ENCODE results near the gene CTNNA3.

The CTNNA3 gene

DNA sequence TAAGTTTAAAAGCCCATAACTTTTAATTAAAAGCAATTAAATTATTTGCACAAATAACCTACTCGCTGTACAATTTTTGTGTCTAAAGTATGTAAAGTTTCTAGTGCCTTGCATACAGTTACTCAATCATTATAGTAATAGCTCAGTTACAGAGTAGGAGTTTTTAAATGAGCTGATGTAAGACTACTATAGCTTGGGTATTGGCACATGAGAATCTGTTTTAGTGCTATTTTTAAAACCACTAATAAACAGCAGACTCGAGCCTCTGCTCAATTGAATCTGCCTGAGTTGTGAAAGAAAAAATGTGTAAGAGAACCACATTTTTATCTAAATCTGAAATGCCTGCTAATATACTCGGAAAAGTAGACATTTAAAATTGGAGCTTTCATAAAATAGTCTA lies 31.1 kb downstream of the CTNNA3 start:
- peak; percentile 36 to 60 for DNase-seq

DNA sequence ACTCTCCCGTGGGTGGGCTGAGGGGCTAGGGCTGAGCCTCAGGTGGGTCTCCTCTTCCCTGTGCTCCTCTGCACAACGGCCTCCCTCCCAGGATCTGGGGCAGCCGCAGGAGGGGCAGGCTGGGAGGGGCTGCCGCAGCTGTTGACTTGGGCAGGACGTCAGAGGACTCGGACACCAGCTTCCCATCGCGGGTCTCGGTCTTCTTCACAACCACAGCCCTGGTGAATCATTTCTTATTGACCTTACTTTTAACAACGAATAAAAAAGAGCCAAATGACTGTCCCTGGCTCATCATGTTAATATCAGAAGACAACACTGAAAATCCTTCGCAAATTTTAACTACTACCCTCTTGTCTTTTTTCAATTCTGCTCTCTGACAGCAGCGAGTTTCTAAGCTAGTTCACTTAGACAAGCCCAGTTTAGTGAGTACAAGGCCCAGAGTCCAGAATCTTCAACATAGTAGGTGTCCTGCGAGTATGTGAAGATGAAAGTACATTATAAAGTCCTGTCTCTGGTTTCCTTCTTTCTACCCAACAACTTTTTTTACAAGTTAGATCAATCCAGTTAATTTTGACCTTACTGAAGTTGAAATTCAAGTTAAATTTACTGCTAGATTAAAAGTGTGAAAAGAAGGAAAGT lies 32.4 kb downstream of the CTNNA3 start:
- no peak for DNase-seq

DNA sequence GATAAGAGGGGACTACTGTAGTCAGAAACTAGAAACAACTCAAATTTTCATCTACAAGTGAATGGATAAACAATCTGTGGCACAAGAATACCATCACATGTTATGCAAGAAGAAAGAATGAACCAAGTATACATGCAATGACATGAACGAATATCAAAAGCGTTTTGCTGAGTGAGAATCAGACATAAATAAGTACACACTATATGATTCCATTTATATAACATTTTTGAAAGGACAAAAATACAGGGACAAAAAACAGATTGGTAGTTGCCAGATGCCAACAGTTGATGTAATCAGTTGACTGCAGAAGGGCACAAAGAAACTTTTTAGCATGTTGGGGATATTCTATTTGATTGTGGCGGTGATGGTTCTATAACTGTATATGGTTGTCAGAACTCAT lies 33.6 kb downstream of the CTNNA3 start:
- DNase-seq = no peak

- DNase-seq = no peak
These were observed 36.5 kb downstream of the CTNNA3 start for GRCh38 chr10:67659497-67659896.

DNA sequence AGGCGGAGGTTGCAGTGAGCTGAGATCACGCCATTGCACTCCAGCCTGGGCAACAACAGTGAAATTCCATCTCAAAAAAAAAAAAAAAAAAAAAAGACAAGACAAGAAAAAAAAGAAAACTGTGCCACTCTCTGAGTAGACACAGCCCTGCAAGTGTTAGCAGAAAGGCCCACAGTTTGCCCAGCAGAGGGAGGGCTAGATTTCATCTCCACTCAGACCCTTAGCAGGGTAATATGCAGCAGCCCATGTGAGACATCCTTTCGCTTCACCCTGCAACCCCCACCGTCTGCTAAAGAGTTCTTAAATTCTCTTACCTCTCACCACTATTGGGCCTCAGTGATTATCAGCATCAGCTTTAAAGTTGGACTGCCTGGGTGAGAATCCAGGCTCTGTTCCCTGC lies 38.2 kb downstream of the CTNNA3 start:
- no peak for DNase-seq

DNA sequence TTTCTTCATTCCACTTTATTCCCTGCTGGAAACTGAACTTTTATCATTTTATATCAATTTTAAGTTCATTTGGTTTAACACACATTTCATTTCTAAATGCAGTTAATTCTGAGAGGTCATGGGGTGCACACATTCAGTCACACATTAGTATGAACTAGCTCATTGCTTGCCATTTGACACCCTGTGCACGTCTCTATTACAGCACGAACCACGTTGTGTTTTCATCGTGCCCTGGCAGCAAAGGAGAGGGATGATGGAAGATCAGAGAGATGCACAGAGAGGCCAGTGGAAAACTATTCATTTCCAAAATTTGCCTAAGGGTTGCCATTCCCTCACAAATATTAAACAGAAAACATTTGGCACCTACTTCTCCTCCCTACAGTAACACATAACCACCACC lies 45.4 kb downstream of the CTNNA3 start:
- DNase-seq = no peak

DNA sequence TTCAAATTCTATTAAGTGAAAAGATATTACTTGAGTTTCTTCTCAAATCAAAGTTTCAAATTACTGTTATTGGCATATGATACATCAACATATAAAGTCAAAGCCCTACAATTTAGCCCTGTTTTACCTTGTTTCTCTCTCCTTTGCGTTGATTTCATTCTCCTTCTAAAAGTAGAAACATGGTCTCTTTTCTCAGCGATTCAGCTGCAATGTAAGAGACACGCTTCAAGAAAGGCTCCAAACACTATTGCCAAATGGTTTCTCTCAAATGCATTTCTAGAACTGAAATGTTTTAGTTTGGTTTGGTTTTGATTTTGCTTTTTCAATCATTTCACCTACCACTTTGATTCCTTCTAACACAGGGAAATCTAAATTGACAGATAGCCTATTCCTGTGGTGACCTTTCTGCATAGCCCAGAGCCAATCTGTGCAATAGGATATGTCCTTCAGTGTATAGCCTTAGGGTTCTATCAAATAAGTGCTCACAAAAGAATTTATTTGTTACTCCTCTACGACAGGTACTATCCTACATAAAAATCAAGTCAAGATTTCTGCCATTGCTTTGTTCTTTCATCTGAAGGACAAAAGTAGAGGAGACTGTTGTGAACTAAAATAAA lies 47.3 kb downstream of the CTNNA3 start:
- DNase-seq = no peak

DNA sequence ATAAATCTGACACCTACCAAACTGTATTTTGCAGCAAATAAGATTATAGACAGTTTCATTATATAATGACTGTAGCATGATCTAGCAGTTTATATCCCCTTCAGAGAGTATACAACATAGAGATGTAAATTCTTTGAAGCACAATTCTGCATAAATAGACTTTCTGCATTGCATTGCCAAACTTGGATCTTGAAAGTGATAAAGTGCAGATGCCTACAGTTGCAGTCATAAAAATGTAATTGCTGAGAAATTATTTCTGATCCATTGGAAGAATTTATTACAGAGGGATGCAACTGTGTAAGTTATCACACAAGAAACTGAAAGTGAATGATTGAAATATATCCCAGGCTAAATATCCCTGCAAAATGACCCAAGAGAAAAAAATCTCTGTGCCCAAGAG lies 65.1 kb downstream of the CTNNA3 start:
- no peak for DNase-seq

GRCh38 chr10:67629461-67629971 lies 66.5 kb downstream of the CTNNA3 start:
- no peak for DNase-seq

GRCh38 chr10:67622984-67623383 lies 73.0 kb downstream of the CTNNA3 start:
- DNase-seq = no peak

- DNase-seq = no peak
These were observed 73.5 kb downstream of the CTNNA3 start for GRCh38 chr10:67622511-67622910.

- no peak for DNase-seq
These were observed 74.2 kb downstream of the CTNNA3 start for GRCh38 chr10:67621834-67622233.

- no peak for DNase-seq
These were observed 77.9 kb downstream of the CTNNA3 start for GRCh38 chr10:67618116-67618515.

DNA sequence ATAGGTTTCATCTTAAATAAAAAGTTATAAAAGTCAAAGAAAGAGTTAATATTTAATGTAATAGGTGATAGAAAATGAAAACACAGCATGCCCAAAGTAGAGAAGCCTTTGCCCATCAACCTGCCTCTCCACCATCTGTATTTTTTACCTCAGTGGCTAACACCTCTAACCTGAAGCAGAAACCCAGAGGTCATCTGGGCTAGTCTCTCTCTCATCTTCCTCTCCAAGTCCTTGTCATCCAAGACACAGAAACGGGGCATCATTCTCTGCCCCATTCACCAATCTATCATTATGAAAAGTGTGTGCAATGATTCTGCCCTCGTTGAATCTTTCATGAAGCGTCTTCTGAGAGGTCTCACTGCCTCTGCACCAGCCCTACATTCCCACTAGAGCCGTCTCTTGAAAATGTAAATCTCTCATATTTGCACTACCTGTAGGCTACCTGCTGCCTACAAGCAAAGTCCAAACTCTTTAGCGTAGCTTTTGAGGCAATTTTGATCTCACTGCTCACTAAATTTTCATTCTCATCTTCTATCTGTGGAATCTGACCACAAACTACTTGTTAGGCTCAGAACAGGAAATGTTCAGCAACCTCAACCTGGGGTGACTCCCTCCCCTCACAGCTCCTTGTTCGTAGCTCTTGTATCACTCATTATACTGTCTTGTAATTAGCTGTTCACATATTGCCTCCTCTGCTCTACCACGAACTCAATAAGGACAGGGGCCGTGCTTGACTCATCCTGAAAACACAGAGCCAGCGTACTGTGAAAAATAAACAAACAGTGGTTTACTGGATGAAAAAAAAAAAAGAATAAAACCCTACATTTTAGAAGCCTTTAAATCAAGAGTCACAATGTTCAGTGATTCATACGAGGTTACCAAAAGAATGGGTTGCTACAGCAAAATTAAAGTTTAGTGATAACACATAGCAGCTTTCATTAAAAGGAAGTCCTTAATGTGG lies 83.1 kb downstream of the CTNNA3 start:
- no peak for DNase-seq

- DNase-seq = no peak
These were observed 83.8 kb downstream of the CTNNA3 start for GRCh38 chr10:67612176-67612575.

DNA sequence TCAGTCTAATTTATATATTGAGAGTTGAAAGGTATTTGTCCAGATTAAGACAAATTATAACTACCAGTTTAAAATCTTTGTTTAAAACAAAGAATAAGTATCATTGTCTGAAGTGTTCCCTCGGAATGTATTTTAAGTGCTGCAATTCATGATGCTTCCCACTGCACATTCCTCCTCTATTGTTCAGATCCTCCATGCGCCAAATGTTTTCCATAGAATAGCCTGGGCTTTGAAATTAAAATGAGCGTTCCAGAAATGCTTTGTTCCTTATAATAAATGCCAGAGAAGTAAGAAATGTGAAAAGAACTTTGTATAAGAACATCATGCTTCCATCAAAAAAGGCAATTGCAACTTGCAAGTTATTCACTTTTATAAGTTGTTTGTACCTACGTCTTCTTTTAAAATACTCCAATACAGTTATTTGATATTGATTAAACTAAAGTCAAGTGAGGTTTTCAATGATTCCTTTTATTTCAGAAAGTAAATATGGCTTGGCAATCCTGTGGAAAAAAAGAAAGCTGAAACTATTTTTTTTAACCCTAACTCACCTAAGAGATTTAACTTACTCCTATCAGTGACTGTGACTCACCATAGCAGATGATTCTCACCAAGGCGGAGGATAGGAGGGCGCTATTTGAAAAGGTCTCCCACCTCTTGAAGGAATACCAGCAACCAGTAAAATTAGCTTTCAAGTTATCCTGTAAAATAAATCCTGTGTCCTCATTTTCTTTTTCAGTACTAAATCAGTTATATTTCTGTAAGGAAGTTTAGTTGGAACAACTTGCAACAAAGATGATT lies 85.8 kb downstream of the CTNNA3 start:
- no peak for DNase-seq

DNA sequence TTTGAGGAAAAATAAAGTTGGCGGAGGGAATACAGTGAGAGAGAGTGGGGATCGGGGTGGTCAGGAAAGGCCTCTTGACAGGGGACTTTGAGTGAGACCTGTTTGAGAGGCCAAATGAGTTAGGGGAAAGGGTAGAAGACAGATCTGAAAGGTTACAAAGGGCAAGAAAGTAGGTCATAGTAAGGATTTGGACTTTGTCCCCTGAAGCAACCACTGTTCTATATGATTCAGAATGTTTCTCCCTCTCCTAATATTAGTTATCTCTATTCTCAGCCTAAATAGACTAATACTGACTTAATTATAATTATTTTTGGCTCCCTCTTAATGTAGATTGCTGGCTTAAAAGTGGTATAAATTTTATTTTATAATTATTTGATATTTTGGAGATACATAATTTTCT lies 88.0 kb downstream of the CTNNA3 start:
- no peak for DNase-seq

- no peak for DNase-seq
These were observed 88.5 kb downstream of the CTNNA3 start for GRCh38 chr10:67607472-67607871.

GRCh38 chr10:67606572-67606971 lies 89.4 kb downstream of the CTNNA3 start:
- DNase-seq = no peak

DNA sequence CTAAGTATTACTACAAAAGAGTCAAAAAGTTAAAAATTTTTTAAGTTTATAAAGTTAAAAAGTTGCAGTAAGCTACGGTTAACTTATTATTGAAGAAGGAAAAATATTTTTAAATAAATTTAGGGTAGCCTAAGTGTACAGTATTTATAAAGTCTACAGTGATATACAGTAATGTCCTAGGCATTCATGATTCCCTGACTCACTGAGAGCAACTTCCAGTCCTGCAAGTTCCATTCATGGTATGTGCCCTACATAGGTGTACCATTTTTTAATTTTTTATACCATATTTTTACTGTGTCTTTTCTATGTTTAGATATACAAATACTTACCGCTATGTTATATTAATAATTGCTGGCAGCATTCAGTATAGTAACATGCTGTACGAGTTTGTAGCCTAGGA lies 92.3 kb downstream of the CTNNA3 start:
- DNase-seq = no peak

DNA sequence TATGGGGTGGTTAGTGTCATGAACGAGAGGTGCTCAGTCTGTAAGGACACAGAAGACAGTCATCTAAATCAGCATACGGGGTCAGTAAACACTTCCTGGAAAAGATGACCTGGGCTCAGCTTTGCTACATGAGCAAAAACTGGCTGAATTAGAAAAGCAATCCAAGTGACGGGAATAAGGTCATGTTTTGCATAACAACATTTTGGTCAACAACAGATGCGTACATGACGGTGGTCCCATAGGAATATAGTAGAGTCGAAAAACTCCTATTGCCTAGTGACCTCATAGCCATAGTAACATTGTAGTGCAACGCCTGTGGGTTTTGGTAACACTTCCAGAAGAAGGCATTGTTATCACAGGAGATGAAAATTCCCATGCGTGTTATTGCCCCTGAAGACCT lies 92.9 kb downstream of the CTNNA3 start:
- DNase-seq = no peak

- no peak for DNase-seq
These were observed 93.6 kb downstream of the CTNNA3 start for GRCh38 chr10:67602268-67602950.
